PFSK-1 (cell line): ENCODE data around the gene TEKT3.

Experiments
- FOXP2 ChIP-seq: optimal IDR thresholded peaks from 2 replicates; pipeline ENCODE3; 2011; ENCODE audit warnings: borderline replicate concordance, control low read depth, inconsistent platforms; ENCODE audit not compliant: insufficient read depth; ENCODE audit errors: extremely low read length, extremely low read depth
- POLR2AphosphoS5 ChIP-seq: IDR thresholded peaks from 2 replicates; pipeline ENCODE4 v1.6.1; 2012; ENCODE audit warnings: low read depth, mild to moderate bottlenecking, control low read depth, low read length, moderate library complexity
- SIN3A ChIP-seq: IDR thresholded peaks from 2 replicates; pipeline ENCODE4 v1.6.1; 2012; ENCODE audit warnings: mild to moderate bottlenecking, low read length, moderate library complexity, borderline replicate concordance; ENCODE audit not compliant: insufficient read depth
- TAF1 ChIP-seq: IDR thresholded peaks from 2 replicates; pipeline ENCODE4 v1.6.1; 2012; ENCODE audit warnings: low read length, control low read depth, borderline replicate concordance; ENCODE audit not compliant: insufficient read depth
- TF ChIP-seq, protein P1 (sequence below), 2 experiments: IDR thresholded peaks; 2 replicates each; pipeline versions ENCODE4 v1.6.1 to v1.8.0; 2011 to 2012; ENCODE audit warnings: low read depth in 2 of 2, low read length in 2 of 2, control low read depth in 1 of 2, inconsistent platforms in 1 of 2, mild to moderate bottlenecking in 1 of 2, moderate library complexity in 1 of 2; ENCODE audit not compliant: insufficient read depth in 1 of 2

TEKT3 gene

DNA sequence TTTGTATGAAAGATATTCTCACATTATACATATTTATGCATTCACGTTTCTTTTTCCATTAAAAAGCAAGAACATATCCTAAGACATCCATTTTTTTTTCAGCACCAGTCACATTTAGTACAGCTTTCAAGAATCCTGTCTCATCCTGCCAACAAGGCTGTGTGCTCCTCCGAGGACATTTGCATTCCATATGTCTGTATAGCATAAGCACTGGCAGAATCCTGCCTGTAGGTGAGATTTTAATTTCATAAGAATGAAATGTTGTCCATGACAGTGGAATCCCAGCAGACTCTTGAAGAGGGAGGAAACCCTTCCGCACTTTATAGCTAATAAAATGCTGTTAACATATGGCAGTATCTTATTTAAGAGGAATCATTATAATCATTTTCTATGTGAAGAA lies 73.4 kb downstream of the TEKT3 start:
- no peak for TF ChIP-seq TAF1
- TF ChIP-seq, protein P1, sequence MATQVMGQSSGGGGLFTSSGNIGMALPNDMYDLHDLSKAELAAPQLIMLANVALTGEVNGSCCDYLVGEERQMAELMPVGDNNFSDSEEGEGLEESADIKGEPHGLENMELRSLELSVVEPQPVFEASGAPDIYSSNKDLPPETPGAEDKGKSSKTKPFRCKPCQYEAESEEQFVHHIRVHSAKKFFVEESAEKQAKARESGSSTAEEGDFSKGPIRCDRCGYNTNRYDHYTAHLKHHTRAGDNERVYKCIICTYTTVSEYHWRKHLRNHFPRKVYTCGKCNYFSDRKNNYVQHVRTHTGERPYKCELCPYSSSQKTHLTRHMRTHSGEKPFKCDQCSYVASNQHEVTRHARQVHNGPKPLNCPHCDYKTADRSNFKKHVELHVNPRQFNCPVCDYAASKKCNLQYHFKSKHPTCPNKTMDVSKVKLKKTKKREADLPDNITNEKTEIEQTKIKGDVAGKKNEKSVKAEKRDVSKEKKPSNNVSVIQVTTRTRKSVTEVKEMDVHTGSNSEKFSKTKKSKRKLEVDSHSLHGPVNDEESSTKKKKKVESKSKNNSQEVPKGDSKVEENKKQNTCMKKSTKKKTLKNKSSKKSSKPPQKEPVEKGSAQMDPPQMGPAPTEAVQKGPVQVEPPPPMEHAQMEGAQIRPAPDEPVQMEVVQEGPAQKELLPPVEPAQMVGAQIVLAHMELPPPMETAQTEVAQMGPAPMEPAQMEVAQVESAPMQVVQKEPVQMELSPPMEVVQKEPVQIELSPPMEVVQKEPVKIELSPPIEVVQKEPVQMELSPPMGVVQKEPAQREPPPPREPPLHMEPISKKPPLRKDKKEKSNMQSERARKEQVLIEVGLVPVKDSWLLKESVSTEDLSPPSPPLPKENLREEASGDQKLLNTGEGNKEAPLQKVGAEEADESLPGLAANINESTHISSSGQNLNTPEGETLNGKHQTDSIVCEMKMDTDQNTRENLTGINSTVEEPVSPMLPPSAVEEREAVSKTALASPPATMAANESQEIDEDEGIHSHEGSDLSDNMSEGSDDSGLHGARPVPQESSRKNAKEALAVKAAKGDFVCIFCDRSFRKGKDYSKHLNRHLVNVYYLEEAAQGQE (IDR thresholded peaks at IDR 0.05; ENCODE audit: insufficient read depth in 1 of 2, low read depth in 2 of 2, low read length in 2 of 2) = no peak
- no peak for TF ChIP-seq SIN3A
- TF ChIP-seq FOXP2 = no peak
- no peak for TF ChIP-seq POLR2AphosphoS5

- no peak for TF ChIP-seq POLR2AphosphoS5
- TF ChIP-seq TAF1 = no peak
- no peak for TF ChIP-seq SIN3A
- TF ChIP-seq, protein P1 (IDR thresholded peaks at IDR 0.05; ENCODE audit: insufficient read depth in 1 of 2, low read depth in 2 of 2, low read length in 2 of 2) = no peak
- TF ChIP-seq FOXP2 = no peak
Measured at GRCh38 chr17:15266325-15267125, 74.9 kb downstream of the TEKT3 start.

DNA sequence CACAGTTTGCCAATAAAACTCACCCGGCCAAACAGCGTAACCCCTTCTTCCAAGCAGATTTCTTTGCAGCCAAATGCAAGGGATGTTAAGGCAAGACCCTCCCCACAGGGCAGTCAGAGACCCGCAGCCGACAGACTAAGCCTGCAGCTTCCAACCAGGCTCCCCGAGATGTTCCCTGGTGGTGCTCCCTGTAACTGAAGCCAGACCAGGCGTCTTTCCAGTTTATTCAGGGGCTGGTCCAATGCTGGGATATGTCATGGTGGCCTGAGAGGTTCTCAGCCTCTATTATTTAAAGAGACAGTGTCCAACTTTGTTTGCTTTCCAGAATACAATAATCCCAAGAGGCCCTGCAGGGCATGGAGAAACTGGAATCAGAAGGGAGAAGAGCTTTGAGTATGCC lies 76.3 kb downstream of the TEKT3 start, which contains the start of gene PMP22:
PMP22 (minus strand) TSS at position 196 of the 400 bp plus-strand sequence. CDS start 4,599 bp downstream, outside the sequence.
- TF ChIP-seq, protein P1 (IDR thresholded peaks at IDR 0.05; ENCODE audit: insufficient read depth in 1 of 2, low read depth in 2 of 2, low read length in 2 of 2) = no peak
- TF ChIP-seq SIN3A (no peak), TAF1 (no peak), FOXP2 (no peak), POLR2AphosphoS5 (no peak)

GRCh38 chr17:15264542-15264941 lies 76.9 kb downstream of the TEKT3 start:
- TF ChIP-seq SIN3A (no peak), TAF1 (no peak), POLR2AphosphoS5 (no peak), FOXP2 (no peak)
- TF ChIP-seq, protein P1 (IDR thresholded peaks at IDR 0.05; ENCODE audit: insufficient read depth in 1 of 2, low read depth in 2 of 2, low read length in 2 of 2) = no peak
